ENCODE data around the gene MGAT3. TPM values are rescaled to one million over a fixed set of nuclear protein-coding genes. Genes with fewer than 3 reads are reported as not detected.
"Not testable (repeated sequence)": the region's sequence is repeated elsewhere in the genome, so short reads cannot be mapped to it uniquely, and the experiment has no call there.

The MGAT3 gene, protein sequence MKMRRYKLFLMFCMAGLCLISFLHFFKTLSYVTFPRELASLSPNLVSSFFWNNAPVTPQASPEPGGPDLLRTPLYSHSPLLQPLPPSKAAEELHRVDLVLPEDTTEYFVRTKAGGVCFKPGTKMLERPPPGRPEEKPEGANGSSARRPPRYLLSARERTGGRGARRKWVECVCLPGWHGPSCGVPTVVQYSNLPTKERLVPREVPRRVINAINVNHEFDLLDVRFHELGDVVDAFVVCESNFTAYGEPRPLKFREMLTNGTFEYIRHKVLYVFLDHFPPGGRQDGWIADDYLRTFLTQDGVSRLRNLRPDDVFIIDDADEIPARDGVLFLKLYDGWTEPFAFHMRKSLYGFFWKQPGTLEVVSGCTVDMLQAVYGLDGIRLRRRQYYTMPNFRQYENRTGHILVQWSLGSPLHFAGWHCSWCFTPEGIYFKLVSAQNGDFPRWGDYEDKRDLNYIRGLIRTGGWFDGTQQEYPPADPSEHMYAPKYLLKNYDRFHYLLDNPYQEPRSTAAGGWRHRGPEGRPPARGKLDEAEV
- 4.2 TPM for total RNA-seq

DNA sequence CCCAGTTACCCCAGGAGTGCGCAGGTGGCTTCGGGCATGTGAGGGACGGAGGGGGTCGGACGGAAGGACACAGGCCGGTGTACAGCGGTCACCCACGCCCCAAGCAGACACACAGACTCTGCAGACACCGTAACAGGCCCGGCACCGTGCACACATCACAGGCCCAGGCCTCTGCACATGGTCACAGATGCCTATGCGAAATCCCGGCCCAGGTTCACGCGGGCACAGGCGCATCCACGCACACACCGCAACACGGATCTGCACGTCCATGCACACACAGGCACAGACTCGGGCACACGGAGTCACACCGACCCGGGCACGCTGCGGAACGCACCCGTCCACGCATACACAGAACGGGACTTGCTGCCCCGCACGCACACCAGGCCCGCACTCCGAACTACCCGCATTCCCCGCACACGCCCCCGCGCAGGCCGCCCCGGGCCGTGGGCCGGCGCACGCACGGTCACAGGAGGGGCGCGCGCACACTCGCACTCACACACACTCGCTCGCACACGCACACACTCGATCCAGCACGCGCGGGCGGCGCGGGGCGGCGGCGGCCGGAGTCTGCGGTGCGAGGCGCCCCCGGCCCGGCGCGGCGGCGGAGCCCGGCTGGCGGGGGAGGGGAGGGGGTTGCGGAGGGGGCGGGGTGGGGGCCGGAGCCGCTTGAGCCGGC is at the start of gene MGAT3:
TSS of gene MGAT3 (plus strand) at position 491 of the 676 bp plus-strand sequence. CDS start 30,336 bp downstream, outside the sequence.
- DNase-seq: no peak

DNA sequence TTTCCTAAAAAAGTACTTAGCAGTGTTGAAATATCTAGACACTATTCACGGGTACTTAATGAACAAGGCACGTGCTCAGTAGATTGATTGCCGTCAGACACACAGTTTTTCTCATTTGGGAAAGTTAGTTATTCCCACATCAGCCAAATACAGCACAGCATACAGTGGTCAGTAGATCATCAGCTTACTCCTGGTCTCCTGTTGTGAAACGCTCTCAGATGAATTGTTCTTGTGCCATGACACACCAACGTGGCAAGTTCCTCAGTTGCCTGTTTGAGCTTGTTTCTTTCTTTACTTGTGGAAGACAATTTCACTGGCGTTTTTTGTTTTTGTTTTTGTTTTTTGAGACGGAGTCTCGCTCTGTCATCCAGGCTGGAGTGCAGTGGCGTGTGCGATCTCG is 48.6 kb upstream of the MGAT3 start:
- no peak for DNase-seq

DNA sequence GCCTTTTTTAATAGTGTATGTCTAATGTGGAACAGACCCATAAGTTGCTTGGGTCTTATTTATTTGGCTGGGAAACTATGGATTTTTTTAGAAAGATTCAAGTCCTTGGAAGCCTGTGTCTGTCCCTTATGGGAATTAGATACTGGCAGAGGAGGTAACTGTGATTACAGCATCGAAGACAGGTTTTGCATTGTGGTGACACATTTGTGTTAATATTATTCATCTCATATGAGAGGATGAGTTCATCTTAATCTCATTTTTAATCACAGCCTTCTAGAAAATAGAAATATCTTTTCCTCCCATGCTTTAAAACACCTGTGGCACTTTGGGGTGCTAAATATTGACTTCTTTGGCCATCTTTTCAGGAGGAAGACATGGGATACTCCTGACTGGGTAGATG is 48.0 kb upstream of the MGAT3 start:
- DNase-seq: no peak

DNA sequence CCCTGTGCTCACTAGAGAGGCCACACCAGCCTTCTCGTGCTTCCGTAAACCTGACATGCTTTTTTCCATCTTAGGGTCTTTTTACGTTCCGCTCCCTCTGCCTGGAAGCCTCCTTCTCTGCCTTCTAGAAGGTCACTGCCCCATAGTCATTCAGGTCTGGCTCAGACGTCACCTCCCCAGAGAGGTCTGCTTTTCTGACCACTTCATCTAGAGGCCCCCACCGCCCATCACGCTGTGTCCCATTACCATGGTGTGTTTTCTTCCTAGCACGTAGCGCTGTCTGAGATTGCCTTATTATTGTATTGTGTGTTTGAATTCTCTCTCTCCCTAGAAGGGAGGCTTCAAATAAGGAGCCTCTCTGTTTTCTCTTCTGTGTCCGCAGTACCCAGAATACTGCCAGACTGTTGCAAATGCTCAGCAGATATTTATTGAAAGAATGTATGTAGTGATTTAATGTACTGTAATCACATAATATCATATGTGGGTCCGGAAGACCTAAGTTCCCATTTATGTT is 47.2 kb upstream of the MGAT3 start:
- DNase-seq: no peak

DNA sequence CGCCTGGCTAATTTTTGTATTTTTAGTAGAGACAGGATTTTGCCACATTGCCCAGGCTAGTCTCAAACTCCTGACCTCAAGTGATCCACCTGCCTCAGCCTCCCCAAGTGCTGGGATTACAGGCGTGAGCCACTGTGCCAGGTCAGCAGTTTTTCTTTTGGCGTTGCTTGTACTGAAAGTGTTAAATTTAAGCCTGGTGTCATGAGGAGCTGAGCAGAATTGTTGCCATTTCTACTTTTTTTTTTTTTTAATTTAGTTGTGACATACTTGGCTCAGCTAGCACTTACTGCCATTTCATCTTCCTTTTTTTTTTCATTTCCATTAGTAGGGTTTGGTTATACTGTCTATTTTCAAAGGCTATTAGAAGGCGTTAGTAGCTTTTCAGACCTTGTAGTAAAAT is 46.5 kb upstream of the MGAT3 start:
- DNase-seq: no peak

DNA sequence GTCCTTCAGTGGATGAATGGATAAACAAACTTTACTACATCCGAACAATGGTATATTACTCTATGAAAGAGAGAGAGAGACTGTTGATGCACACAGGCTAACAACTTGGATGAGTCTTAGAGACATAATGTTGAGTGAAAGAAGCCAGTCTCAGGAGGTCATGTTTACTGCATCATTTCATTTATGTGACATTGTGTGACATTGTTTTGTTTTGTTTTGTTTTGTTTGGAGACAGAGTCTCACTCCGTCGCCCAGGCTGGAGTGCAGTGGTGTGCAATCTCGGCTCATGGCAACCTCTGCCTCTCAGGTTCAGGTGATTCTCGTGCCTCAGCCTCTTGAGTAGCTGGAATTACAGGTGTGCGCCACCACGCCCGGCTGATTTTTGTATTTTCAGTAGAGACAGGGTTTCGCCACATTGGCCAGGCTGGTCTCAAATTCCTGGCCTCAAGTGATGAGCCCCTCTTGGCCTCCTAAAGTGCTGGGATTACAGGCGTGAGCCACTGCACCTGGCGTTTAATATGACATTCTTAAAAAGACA is 44.9 kb upstream of the MGAT3 start:
- not testable (repeated sequence) for DNase-seq

DNA sequence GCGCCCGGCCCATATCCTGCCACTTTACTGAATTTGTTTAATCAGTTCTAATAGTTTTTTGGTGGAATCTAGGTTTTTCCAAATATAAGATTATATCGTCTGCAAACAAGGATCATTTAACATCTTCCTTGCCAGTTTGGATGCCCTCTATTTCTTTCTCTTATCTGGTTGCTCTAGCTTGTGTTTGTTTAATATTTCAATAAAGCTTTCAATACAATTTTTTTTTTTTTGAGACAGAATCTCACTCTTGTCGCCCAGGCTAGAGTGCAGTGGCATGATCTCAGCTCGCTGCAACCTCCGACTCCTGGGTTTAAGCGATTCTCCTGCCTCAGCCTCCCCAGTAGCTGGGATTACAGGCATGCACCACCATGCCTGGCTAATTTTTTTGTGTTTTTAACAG is 43.6 kb upstream of the MGAT3 start:
- DNase-seq: not testable (repeated sequence)

DNA sequence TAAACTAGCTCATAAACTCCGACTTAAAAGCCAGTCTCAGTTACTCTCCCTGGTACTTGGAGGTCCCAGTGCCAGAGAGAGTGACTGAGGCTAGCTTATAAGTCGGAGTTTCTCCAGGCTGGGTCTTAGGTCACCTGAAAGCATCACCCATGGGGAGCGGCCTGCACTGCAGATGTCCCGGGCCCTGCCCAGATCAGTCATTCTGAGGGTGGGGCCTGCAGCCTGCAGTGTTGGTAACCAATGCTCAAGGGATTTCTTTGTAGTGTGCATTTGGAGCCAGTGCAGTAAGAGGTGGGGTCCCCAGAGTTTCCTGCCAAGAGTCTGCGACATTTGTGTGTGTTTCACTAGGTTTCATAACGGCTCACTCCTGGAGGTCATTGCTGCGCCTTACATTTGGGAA is 42.4 kb upstream of the MGAT3 start:
- no peak for DNase-seq

DNA sequence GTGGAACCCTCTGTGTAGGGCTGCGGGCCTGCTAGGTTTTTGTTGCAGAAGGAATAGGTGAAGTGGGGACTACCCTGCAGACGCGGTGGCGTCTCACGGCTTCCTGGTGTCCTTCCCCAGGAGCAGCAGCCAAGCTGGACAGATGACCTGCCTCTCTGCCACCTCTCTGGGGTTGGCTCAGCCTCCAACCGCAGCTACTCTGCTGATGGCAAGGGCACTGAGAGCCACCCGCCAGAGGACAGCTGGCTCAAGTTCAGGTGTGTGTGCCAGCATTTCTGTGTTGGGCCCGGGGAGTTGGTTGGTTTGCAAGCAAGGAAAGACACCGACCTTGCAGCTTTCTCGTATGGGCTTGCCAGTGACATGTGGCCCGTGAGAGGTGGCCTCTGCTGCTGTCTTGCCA is 41.9 kb upstream of the MGAT3 start:
- DNase-seq: no peak

DNA sequence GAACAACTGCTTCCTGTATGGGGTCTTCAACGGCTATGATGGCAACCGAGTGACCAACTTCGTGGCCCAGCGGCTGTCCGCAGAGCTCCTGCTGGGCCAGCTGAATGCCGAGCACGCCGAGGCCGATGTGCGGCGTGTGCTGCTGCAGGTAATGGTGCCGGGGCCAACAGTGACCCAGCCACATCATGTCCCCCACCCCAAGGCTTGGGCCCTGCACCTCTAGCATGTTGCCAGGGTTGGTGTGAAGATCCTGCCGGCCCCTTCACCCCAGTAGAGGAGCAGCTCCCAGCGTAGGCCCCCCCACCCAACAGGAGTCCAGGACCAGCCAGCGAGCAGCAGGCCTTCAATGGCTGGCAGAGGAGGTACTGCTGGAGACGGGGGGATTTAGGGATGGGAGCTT is 41.3 kb upstream of the MGAT3 start:
- DNase-seq: no peak

DNA sequence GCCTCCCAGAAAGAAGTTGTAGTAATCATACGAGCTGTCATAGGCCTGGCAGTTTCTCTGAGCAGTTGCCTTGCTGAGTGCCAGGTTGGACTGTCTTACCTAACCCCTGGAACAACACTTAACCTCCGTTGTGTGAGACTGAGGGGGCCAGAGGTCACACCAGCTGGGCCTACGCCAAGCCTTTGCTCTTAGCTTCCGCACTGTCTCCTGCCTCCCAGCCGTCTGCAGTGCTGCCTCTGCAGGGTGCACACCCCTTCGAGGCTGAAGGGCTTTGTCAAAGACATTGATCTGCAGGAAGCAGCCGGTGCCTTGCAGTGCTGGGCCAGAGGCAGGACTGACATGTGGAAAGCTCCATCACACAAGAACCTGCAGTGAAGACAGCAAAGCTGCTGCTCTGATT is 40.5 kb upstream of the MGAT3 start:
- DNase-seq: no peak

DNA sequence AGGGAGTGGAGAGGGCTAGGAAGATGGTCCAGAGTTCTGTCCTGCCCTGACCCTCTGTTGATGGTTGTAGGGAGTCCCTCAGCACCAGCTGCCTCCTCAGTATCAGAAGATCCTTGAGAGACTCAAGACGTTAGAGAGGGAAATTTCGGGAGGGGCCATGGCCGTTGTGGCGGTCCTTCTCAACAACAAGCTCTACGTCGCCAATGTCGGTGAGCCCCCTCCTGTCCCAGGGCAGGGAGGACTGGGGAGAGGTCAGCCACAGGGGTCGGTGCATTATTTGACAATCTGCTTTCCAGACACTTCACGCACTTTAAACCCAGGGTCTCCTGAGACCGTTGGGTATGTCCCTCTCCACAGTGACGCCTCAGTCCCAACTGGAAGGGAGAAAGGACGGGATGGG is 39.2 kb upstream of the MGAT3 start:
- DNase-seq: no peak

DNA sequence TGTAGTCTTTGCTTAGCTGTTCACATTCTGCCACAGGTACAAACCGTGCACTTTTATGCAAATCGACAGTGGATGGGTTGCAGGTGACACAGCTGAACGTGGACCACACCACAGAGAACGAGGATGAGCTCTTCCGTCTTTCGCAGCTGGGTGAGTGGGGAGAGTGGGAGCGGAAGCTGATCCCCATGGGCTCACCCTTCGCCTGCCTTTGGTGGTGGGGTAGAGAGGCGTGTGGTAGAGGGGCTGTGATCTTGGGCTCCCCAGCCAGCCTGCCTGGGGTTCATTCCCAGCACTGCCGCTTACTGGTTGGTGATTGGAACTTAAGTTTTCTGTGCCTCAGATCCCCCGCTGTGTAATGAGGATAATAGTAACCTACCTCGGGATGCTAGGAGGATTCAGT is 38.1 kb upstream of the MGAT3 start:
- no peak for DNase-seq

DNA sequence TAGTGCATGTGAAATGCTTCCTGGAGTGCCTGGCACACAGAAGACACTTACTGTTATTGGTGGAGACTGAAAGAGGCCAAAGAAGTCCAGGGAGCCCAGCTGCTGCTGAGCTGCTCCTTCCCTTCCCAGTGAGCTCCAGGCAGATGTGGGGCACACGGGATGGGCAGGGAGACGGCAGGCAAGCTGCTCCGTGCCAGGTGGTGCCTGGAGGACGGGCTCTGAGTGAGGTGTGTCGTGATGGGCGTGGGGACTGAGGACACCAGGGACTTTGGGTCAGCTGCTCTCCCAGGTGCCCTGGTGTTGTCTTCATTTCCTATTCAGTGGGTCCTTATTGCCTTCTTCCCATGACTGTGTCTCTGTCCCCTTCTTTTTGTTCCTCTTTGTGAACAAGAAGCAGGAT is 37.7 kb upstream of the MGAT3 start:
- DNase-seq: no peak

DNA sequence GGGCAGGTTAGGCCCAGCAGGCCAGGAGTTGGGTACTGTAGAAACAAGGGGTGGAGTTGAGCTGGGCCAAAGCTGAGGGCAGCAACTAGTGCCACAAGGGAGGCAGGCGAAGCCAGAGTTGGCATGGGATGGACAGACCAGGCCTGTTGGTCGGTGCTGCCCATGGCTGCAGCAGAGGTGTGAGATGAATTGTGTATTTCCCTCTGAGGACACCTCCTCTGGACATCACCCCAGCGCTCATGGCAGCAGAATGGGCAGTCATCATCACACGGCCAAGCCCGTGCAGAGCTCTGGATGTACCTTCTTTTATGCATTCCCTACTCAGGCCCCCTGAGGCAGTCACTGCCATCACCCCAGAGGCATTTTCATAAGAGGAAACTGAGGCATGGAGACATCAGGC is 36.9 kb upstream of the MGAT3 start:
- DNase-seq: no peak

DNA sequence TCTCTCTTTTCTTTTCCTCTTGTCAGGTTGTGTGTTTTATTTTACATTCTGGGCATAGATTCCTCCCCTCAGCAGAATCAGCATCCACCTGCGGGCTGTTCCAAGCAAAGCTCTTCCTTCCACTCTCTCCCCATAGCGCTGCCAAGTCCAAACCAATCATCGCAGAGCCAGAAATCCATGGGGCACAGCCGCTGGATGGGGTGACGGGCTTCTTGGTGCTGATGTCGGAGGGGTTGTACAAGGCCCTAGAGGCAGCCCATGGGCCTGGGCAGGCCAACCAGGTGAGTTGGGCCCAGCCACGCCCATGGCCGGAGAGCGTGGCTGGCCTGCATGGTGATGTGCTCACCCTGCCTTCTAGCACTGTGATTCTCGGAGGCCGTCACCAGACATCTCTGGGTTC is 35.1 kb upstream of the MGAT3 start:
- DNase-seq: no peak

DNA sequence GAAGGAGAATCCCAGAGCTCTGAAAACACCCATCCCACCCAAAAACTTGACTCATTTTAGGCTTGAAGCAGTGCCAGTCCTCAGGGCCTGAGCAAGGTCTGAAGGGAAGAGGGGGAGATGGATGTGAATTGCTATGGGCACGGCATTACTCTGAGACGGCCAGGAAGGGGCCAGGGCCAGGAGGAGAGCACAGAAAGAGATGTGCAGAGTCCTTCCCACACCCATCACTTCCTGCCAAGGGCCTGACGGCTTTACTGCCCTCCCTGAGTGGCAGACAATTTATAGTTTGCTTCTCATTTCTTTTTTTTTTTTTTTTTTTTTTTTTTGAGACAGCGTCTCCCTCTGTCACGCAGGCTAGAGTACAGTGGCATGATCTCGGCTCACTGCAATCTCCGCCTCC is 34.7 kb upstream of the MGAT3 start:
- no peak for DNase-seq

DNA sequence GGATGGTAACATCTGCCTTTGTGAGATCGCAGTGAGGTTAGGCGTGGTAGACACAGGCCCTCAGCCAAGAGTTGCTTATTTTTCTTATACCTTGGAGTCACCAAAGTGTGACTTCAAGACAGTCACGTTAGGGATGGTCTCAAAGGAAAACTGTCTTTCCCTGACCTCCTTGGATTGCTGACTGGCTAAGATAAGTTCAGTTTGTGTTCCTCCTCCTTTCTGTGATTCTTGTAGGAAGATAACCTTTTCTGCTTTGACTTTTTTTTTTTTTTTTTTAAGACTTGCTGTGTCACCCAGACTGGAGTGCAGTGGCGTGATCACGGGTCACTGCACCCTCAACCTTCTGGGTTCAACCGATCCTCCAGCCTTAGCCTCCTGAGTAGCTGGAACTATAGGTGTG is 34.1 kb upstream of the MGAT3 start:
- no peak for DNase-seq

DNA sequence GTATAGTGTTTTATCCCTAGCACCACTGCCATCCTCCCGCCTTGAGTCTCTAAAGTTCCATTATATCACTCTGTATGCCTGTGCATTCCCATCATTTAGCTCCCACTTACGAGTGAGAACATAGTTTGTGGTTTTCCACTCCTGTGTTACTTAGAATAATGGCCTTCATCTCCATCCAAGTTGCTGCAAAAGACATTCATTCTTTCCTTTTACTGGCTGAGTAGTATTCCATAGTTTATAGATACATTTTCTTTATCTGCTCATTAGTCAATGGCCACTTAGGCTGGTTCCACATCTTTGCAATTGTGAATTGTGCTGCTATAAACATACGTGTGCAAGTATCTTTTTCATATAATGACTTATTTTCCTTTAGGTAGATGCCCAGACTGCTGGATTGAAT is 32.8 kb upstream of the MGAT3 start:
- no peak for DNase-seq

DNA sequence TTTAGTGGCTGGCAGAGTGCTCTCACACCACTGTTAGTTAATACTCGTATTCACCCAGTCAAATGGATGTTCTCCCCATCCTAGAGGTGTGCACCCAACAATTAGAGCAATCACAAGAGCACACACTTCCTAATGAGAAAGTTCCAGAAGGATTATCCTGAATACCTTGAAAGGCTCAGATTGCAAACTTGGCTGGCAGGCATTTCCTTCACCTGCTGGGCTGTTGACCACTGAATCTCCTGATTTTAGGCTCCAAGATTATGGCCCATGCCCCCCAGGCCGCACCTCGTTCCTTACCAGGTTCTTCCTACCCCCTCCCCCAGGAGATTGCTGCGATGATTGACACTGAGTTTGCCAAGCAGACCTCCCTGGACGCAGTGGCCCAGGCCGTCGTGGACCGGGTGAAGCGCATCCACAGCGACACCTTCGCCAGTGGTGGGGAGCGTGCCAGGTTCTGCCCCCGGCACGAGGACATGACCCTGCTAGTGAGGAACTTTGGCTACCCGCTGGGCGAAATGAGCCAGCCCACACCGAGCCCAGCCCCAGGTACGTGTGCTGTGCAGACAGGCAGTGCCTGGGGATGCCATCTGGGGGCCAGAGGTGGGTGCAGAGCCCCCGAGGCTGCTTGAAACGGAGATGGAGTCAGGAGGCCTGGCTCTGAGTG is 30.3 kb upstream of the MGAT3 start:
- no peak for DNase-seq

DNA sequence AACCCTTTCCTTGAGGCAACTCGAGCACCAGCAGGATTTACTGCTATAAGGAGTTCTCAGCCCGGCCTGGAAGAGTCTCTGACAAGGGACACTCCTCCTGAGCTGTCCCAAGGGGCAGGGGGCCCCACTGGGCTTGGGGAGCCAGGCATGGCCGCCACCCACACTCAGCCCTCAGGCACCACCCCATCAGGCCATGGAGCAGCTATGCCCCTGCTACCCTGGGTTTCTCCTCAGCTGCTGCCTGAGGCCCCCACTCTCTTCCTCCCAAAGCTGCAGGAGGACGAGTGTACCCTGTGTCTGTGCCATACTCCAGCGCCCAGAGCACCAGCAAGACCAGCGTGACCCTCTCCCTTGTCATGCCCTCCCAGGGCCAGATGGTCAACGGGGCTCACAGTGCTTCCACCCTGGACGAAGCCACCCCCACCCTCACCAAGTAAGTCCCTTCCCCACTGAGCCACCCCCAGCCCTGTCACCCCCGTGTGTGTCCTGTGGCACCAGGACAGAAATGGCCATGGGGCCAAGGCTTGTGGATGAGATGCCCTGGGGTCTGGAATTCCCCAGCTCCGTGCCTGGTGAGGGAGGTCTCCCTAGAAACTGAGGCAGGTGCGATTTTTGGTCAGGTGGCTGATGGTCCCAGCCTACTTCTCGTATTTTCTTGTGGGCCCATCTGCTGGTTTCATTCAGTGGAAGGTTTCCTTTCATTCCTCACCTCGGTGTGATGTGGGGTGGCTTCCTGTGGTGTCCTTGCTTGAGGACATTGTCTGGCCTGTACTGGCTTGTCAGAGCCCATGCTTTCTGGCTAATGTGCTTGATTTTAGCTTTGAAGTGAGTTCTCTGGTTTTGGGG is 28.8 kb upstream of the MGAT3 start:
- DNase-seq: no peak

DNA sequence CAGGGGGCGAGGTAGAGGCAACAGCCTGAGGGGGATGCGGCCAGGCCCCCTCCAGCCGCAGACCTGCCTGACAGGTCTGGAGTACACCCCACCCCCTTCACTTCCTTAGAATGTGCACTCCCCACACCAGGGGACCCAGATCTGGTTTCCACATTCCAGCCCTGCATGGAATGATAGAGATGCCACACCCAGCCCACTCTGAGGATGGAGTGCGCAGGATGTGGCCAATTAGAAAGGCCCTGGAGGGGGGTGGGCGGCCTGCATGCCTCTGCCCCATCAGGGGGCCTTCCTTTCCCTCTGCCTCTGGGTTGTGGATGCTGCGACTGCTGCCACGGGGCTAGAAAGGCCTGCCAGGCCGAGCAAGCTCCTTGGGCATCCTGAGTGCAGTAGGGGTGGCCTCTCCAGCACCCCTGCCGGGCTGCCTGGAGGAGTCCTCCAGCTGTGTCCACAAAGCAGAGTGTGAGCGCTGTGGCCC is 28.2 kb upstream of the MGAT3 start:
- DNase-seq: no peak

All from skin of body (tissue), 2 donors.